Prostate gland (tissue), 2 donors: ENCODE results near the gene ROCK1. TPM values are rescaled to one million over a fixed set of nuclear protein-coding genes. Genes with fewer than 3 reads are reported as not detected.

Source experiments
- DNase-seq: peaks from one replicate; pipeline ENCODE4 v3.0.0-alpha.2; 2019; ENCODE audit warnings: low spot score
- H3K27ac ChIP-seq, 2 donors: fragments of 200-600 bp; sonication (generic); 2 replicates each; pipeline ENCODE4 v1.5.1; 2017 to 2019
- H3K27me3 ChIP-seq: fragments of 200-600 bp; sonication (generic); replicated peaks from 2 replicates; pipeline ENCODE4 v1.5.1; 2019; ENCODE audit not compliant: insufficient read depth
- H3K36me3 ChIP-seq, 2 donors: fragments of 200-600 bp; sonication (generic); 1 replicate in 1 of 2; 2 replicates in 1 of 2; pipeline versions ENCODE4 v1.5.1 to v1.8.1; 2017 to 2019
- H3K4me1 ChIP-seq: fragments of 200-600 bp; sonication (generic); replicated peaks from 2 replicates; pipeline ENCODE4 v1.5.1; 2019
- H3K4me3 ChIP-seq, 2 donors: fragments of 200-600 bp; sonication (generic); 2 replicates each; pipeline ENCODE4 v1.5.1; 2017 to 2019
- H3K9me3 ChIP-seq: fragments of 200-600 bp; sonication (generic); 2 replicates; pipeline ENCODE4 v1.5.1; 2017
- POLR2A ChIP-seq: fragments of 450-650 bp; IDR thresholded peaks from one replicate; pipeline ENCODE4 v1.6.1; 2016; ENCODE audit warnings: antibody characterized with exemption, mild to moderate bottlenecking
- POLR2AphosphoS5 ChIP-seq: sonication (generic); formaldehyde crosslinking; IDR thresholded peaks from one replicate; pipeline ENCODE4 v1.6.1; 2017; ENCODE audit warnings: antibody characterized with exemption
- WGBS: methylation state at CpG from one replicate; pipeline ENCODE4 v1.1.5; 2018; 5-methylcytosine and 5-hydroxymethylcytosine counted together
- intact Hi-C: fragments of 100-400 bp; cut with DNase I; formaldehyde crosslinking; loops from one replicate; pipeline ENCODE4 v1.14.2; 2022
- total RNA-seq, 2 donors: library from RNA; depleted of rRNA; stranded (reverse); fragments of >200 nt; gene quantifications; one replicate each; pipeline ENCODE4 v1.1.0, GENCODE V29; 2016
- TF ChIP-seq, protein P1 (sequence below), 4 experiments: fragments of 200-600 bp in 2 of 4; fragments of 450-650 bp in 2 of 4; sonication (generic) in 2 of 4; IDR thresholded peaks; 1 replicate in 3 of 4; 2 replicates in 1 of 4; pipeline ENCODE4 v1.5.1; 2016 to 2019; ENCODE audit warnings: antibody characterized with exemption in 4 of 4, mild to moderate bottlenecking in 2 of 4, moderate library complexity in 2 of 4

ROCK1 gene
- total RNA-seq, 2 donors from 2014 or later = 32.2 to 35.2 TPM

GRCh38 chr18:21109936-21110712, 1.5 kb downstream of the ROCK1 start:
- WGBS = under 1% methylated on average over 8 of the region's 8 CpGs
- DNase-seq = no peak
- no peak for TF ChIP-seq POLR2A
- TF ChIP-seq POLR2AphosphoS5 = no peak
- TF ChIP-seq, protein P1, sequence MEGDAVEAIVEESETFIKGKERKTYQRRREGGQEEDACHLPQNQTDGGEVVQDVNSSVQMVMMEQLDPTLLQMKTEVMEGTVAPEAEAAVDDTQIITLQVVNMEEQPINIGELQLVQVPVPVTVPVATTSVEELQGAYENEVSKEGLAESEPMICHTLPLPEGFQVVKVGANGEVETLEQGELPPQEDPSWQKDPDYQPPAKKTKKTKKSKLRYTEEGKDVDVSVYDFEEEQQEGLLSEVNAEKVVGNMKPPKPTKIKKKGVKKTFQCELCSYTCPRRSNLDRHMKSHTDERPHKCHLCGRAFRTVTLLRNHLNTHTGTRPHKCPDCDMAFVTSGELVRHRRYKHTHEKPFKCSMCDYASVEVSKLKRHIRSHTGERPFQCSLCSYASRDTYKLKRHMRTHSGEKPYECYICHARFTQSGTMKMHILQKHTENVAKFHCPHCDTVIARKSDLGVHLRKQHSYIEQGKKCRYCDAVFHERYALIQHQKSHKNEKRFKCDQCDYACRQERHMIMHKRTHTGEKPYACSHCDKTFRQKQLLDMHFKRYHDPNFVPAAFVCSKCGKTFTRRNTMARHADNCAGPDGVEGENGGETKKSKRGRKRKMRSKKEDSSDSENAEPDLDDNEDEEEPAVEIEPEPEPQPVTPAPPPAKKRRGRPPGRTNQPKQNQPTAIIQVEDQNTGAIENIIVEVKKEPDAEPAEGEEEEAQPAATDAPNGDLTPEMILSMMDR (IDR thresholded peaks at IDR 0.05) = no peak
- peak overlapping the region; percentile 97 to 99 for H3K27ac ChIP-seq
- no peaks in the 10 kb centered on the region for H3K27me3 ChIP-seq
- no peaks in the 10 kb centered on the region for H3K9me3 ChIP-seq
- no peaks in the 10 kb centered on the region for H3K36me3 ChIP-seq
- H3K4me1 ChIP-seq = no peaks in the 10 kb centered on the region
- intact Hi-C loops = loop anchor here (10.0 kb wide), 2 partner anchors 55 to 135 kb away; no protein-coding TSS in a partner anchor
- H3K4me3 ChIP-seq = peak overlapping the region; percentile 88 to 98

DNA sequence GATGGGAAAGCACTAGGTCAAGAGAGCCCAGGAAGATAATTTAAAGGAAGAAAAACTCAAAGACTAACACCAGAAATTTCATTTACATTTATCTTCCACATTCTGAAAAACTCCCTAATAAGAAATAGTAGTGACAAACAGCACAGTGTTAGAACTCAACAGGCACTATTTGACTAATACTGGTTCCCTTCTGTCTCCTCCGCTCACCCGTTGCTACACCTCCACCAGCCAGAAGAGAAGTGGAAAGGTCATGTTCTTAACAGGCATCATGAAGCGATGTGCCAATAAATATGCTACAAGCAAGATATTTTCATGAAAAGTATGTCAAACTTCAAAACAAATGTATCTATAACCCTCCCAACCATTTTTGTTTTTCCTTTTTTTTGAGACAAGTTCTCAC, 5.7 kb downstream of the ROCK1 start:
- TF ChIP-seq, protein P1 (IDR thresholded peaks at IDR 0.05) = no peak
- TF ChIP-seq POLR2A (no peak), POLR2AphosphoS5 (no peak)
- intact Hi-C loops = loop anchor here (10.0 kb wide), 1 partner anchor 51 kb away; no protein-coding TSS in a partner anchor
- Histone ChIP-seq H3K36me3 (no peaks in the 10 kb centered on the region), H3K4me3 (no peak overlapping the region), H3K27me3 (no peaks in the 10 kb centered on the region), H3K27ac (no peak overlapping the region), H3K4me1 (no peaks in the 10 kb centered on the region), H3K9me3 (no peaks in the 10 kb centered on the region)
- 90% methylated on average over 3 of the region's 3 CpGs for WGBS
- no peak for DNase-seq

DNA sequence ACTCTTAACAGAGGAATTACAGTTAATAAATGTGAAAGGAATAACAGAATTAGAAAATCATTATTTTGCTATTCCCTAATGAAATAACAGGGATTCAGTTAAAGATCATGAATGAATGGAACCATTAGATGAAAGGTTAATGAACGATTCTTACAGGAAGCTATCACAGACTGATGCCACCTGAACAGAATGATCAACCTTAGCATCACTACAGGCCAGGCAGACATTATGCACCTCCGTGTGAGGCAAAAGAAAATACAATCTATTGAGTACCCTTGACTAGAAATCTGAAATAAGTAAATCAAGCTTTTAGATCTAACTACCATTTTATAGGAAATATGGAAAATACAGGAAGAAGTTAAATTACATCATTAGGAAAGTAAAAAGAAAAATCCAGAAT, 10.4 kb downstream of the ROCK1 start:
- Histone ChIP-seq H3K9me3 (no peaks in the 10 kb centered on the region), H3K27ac (no peak overlapping the region), H3K27me3 (no peaks in the 10 kb centered on the region), H3K4me1 (no peaks in the 10 kb centered on the region), H3K36me3 (no peaks in the 10 kb centered on the region), H3K4me3 (no peak overlapping the region)
- intact Hi-C loops = loop anchor here (10.0 kb wide), 1 partner anchor 46 kb away; no protein-coding TSS in a partner anchor
- 84% methylated on average over 2 of the region's 2 CpGs for WGBS
- no peak for TF ChIP-seq POLR2AphosphoS5
- DNase-seq = no peak

DNA sequence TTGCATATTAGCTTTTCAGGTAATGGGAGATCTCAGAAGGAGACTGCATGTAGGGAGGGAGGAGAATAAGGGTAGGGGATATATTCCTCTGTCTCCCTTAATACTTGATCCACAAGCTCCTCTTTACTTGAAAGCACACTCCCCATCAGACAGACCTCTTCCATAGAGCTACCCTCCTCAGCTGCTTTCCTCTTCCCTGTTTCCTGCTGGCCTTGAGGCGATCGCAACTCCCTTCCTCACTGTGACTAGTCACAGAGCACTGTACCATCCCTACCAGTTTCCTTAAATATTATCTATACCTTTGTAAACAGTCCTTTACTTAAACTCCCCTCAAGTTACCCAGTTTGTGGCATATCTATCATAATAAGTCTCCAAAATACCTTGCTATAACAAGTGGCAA, 10.9 kb downstream of the ROCK1 start:
- H3K4me3 ChIP-seq = no peak overlapping the region
- H3K36me3 ChIP-seq = no peaks in the 10 kb centered on the region
- H3K27ac ChIP-seq = no peak overlapping the region
- no peaks in the 10 kb centered on the region for H3K27me3 ChIP-seq
- 86% methylated on average over 2 of the region's 2 CpGs for WGBS
- DNase-seq = no peak
- H3K4me1 ChIP-seq = no peaks in the 10 kb centered on the region
- H3K9me3 ChIP-seq = no peaks in the 10 kb centered on the region
- intact Hi-C loops = loop anchor here (10.0 kb wide), 1 partner anchor 46 kb away; no protein-coding TSS in a partner anchor
- TF ChIP-seq POLR2A = no peak
- TF ChIP-seq, protein P1 (IDR thresholded peaks at IDR 0.05) = no peak
- no peak for TF ChIP-seq POLR2AphosphoS5

- TF ChIP-seq POLR2AphosphoS5 (no peak), POLR2A (no peak)
- H3K36me3 ChIP-seq = no peaks in the 10 kb centered on the region
- intact Hi-C loops = loop anchor here (10.0 kb wide), 1 partner anchor 45 kb away; no protein-coding TSS in a partner anchor
- no peaks in the 10 kb centered on the region for H3K9me3 ChIP-seq
- no peaks in the 10 kb centered on the region for H3K27me3 ChIP-seq
- no peak overlapping the region for H3K27ac ChIP-seq
- no peaks in the 10 kb centered on the region for H3K4me1 ChIP-seq
- DNase-seq = no peak
- H3K4me3 ChIP-seq = no peak overlapping the region
Measured at GRCh38 chr18:21100146-21100545, 11.5 kb downstream of the ROCK1 start.

GRCh38 chr18:21099442-21099841, 12.2 kb downstream of the ROCK1 start:
- no peak for DNase-seq
- Histone ChIP-seq H3K27ac (no peak overlapping the region), H3K4me3 (no peak overlapping the region), H3K9me3 (no peaks in the 10 kb centered on the region), H3K36me3 (no peaks in the 10 kb centered on the region), H3K4me1 (no peaks in the 10 kb centered on the region), H3K27me3 (no peaks in the 10 kb centered on the region)
- WGBS = 79% methylated on average over 9 of the region's 9 CpGs
- TF ChIP-seq POLR2A (no peak), POLR2AphosphoS5 (no peak)
- TF ChIP-seq, protein P1 (IDR thresholded peaks at IDR 0.05) = no peak
- intact Hi-C loops = no loop called here
